OCI-LY3 (cell line): Measurements from ENCODE around the gene CD86.

Source experiments
- H2AFZ ChIP-seq: fragments of 200-600, 300-600 bp; shearing (Covaris generic); 2 replicates; pipeline ENCODE4 v1.6.0; 2014; ENCODE audit warnings: antibody characterized with exemption, low read depth, low read length
- H3K27ac ChIP-seq: fragments of 200-600, 300-600 bp; sonication (generic); 2 replicates; pipeline ENCODE4 v1.5.1; 2014; ENCODE audit warnings: mild to moderate bottlenecking, low read length, moderate library complexity, mixed read lengths
- H3K27me3 ChIP-seq: fragments of 200-600, 300-600 bp; sonication (generic); 2 replicates; pipeline ENCODE4 v1.6.1; 2014; ENCODE audit warnings: low read depth, low read length, mixed read lengths
- H3K36me3 ChIP-seq: fragments of 200-600, 300-600 bp; sonication (generic); replicated peaks from 2 replicates; pipeline ENCODE3; 2014; ENCODE audit warnings: low read depth, low read length, mixed read lengths
- H3K4me1 ChIP-seq: fragments of 300-600, 200-600 bp; sonication (generic); 2 replicates; pipeline ENCODE4 v1.6.1; 2014; ENCODE audit warnings: low read length, mixed read lengths
- H3K4me2 ChIP-seq: fragments of 200-600, 300-600 bp; sonication (generic); 2 replicates; pipeline ENCODE4 v1.6.1; 2014; ENCODE audit warnings: low read length, mixed read lengths
- H3K4me3 ChIP-seq: fragments of 300-600, 200-600 bp; sonication (generic); 2 replicates; pipeline ENCODE4 v1.5.1; 2014; ENCODE audit warnings: antibody characterized with exemption, mild to moderate bottlenecking, low read length, moderate library complexity
- H3K79me2 ChIP-seq: fragments of 300-600, 200-600 bp; shearing (Covaris generic); 2 replicates; pipeline ENCODE4 v1.6.1; 2014; ENCODE audit warnings: mild to moderate bottlenecking, low read length, mixed read lengths
- H3K9ac ChIP-seq: fragments of 300-600, 200-600 bp; shearing (Covaris generic); 2 replicates; pipeline ENCODE4 v1.6.0; 2014; ENCODE audit warnings: mild to moderate bottlenecking, low read length, moderate library complexity
- H3K9me3 ChIP-seq: fragments of 200-600, 300-600 bp; shearing (Covaris generic); 2 replicates; pipeline ENCODE4 v1.6.1; 2014; ENCODE audit warnings: low read length, mixed read lengths; ENCODE audit not compliant: insufficient read depth
- H4K20me1 ChIP-seq: fragments of 200-600, 300-600 bp; sonication (generic); 2 replicates; pipeline ENCODE4 v1.6.1; 2016; ENCODE audit warnings: low read length, mixed read lengths; ENCODE audit not compliant: insufficient read depth
- EZH2phosphoT487 ChIP-seq: fragments of 200-600 bp; shearing (Covaris generic); IDR thresholded peaks from 2 replicates; pipeline ENCODE4 v1.6.1; 2018; ENCODE audit warnings: antibody characterized with exemption, mixed run types, low read depth
- TF ChIP-seq, protein P1 (sequence below): fragments of 200-600, 300-600 bp; sonication (generic); IDR thresholded peaks from 2 replicates; pipeline ENCODE4 v1.5.1; 2014; ENCODE audit warnings: antibody characterized with exemption, low read length, low read depth

The CD86 gene

DNA sequence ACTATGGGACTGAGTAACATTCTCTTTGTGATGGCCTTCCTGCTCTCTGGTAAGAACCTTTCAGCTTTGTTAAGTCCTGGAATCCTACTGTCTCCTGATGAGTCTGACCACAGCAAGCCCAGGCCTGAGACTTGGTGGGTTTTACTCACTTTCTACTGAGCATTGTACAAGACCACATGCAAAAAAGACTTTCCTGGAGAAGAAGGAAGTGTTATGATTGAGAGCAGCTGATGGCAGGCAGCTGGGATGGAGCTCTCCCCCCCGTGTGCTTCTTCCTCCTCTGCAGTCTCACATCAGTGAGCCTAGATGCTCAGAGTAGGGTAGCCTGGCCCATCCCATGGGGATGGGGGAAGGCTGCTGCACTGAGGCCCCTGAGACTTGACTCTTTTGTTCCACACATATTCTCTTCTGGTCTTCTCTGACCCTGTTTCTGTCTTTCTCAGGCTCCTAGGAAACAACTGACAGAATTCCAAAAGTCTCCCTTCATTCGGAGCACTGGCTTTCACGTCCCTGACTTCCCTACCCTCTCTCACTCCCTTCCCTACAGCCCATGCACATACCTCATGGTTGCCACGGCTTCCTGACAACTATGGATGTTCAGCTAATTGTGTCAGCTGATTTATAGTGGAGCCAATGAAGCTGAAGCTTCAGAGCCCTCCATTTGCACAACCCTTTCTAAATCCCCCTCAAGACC, 36.6 kb downstream of the CD86 start:
- peaks cover 82% of the 10 kb centered on the region for H3K4me1 ChIP-seq
- H3K79me2 ChIP-seq = peaks cover 25% of the 10 kb centered on the region; the same call in 1 of the 2 replicates
- peak overlapping the region; percentile 49; the same call in 1 of the 2 replicates for H3K9ac ChIP-seq
- no peaks in the 10 kb centered on the region for H4K20me1 ChIP-seq
- no peaks in the 10 kb centered on the region for H3K9me3 ChIP-seq
- H2AFZ ChIP-seq = no peak overlapping the region
- H3K4me2 ChIP-seq = peak overlapping the region; percentile 72
- TF ChIP-seq EZH2phosphoT487 = no peak
- TF ChIP-seq, protein P1, sequence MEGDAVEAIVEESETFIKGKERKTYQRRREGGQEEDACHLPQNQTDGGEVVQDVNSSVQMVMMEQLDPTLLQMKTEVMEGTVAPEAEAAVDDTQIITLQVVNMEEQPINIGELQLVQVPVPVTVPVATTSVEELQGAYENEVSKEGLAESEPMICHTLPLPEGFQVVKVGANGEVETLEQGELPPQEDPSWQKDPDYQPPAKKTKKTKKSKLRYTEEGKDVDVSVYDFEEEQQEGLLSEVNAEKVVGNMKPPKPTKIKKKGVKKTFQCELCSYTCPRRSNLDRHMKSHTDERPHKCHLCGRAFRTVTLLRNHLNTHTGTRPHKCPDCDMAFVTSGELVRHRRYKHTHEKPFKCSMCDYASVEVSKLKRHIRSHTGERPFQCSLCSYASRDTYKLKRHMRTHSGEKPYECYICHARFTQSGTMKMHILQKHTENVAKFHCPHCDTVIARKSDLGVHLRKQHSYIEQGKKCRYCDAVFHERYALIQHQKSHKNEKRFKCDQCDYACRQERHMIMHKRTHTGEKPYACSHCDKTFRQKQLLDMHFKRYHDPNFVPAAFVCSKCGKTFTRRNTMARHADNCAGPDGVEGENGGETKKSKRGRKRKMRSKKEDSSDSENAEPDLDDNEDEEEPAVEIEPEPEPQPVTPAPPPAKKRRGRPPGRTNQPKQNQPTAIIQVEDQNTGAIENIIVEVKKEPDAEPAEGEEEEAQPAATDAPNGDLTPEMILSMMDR = no peak
- peaks cover 12% of the 10 kb centered on the region for H3K36me3 ChIP-seq
- H3K4me3 ChIP-seq = peak overlapping the region; percentile 35
- no peaks in the 10 kb centered on the region for H3K27me3 ChIP-seq
- peak overlapping the region; percentile 68 for H3K27ac ChIP-seq

DNA sequence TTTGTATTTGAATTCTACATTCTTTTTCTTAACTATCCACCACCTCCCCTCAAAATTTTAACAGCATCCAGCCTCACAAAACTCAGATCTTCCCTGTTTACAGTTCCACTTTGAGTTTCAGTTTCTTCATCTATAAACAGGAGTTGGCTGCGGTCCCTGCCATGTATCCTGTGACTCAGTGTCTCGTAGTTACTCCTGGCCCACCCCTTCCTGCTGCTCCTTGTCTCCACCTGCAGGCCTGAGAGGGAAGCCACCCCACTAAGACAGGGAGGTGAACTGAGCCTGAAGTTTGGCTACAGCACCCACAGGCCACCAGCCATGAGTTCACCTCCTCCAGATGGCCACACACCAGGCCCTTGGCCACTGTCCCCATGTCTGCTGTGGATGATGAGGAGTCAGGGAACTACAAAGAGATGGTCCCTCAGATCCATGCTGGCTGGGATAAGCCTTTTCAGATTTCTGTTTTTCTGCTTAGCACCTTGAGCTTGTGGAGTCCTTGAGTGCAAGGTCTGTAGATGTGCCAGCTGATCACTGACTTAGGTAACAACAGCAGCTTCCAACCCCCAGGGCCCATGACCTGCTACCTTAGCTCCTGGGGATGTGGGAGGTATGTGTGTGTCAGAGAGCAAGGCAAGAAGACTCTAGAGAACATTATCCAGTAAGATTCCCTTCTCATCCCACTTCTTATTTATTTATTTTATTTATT, 37.5 kb downstream of the CD86 start:
- Histone ChIP-seq H3K4me1 (peaks cover 82% of the 10 kb centered on the region), H3K27ac (peak overlapping the region; percentile 68), H3K4me2 (peak overlapping the region; percentile 72)

GRCh38 chr3:122094125-122094524, 39.0 kb downstream of the CD86 start:
- no peaks in the 10 kb centered on the region for H3K27me3 ChIP-seq
- H3K9ac ChIP-seq = peak overlapping the region; percentile 21; the same call in 1 of the 2 replicates
- H3K4me2 ChIP-seq = peak overlapping the region; percentile 53
- no peak overlapping the region for H2AFZ ChIP-seq
- TF ChIP-seq EZH2phosphoT487 = no peak
- TF ChIP-seq, protein P1 = no peak
- peak overlapping the region; percentile 71 for H3K27ac ChIP-seq
- no peaks in the 10 kb centered on the region for H4K20me1 ChIP-seq
- peaks cover 82% of the 10 kb centered on the region for H3K4me1 ChIP-seq
- no peak overlapping the region for H3K4me3 ChIP-seq
- no peaks in the 10 kb centered on the region for H3K9me3 ChIP-seq
- H3K79me2 ChIP-seq = peaks cover 11% of the 10 kb centered on the region; the same call in 1 of the 2 replicates
- peaks cover 7% of the 10 kb centered on the region for H3K36me3 ChIP-seq

More for the DNA sequence above, 37.5 kb downstream of the CD86 start:
- Histone ChIP-seq H3K4me3 (peak overlapping the region; percentile 35; the same call in 1 of the 2 replicates), H3K36me3 (peaks cover 11% of the 10 kb centered on the region), H3K9me3 (no peaks in the 10 kb centered on the region), H3K79me2 (peaks cover 16% of the 10 kb centered on the region; the same call in 1 of the 2 replicates), H4K20me1 (no peaks in the 10 kb centered on the region), H2AFZ (no peak overlapping the region), H3K9ac (peak overlapping the region; percentile 49; the same call in 1 of the 2 replicates), H3K27me3 (no peaks in the 10 kb centered on the region)
- TF ChIP-seq, protein P1 = peak; percentile 84
- no peak for TF ChIP-seq EZH2phosphoT487

- H3K9me3 ChIP-seq = no peaks in the 10 kb centered on the region
- H3K4me1 ChIP-seq = peaks cover 85% of the 10 kb centered on the region
- H3K9ac ChIP-seq = peak overlapping the region; percentile 21; the same call in 1 of the 2 replicates
- no peak overlapping the region for H2AFZ ChIP-seq
- H3K27ac ChIP-seq = peak overlapping the region; percentile 71
- peak overlapping the region; percentile 53 for H3K4me2 ChIP-seq
- TF ChIP-seq, protein P1 = no peak
- no peak for TF ChIP-seq EZH2phosphoT487
- peaks cover 7% of the 10 kb centered on the region for H3K36me3 ChIP-seq
- H3K4me3 ChIP-seq = no peak overlapping the region
- H4K20me1 ChIP-seq = no peaks in the 10 kb centered on the region
- peaks cover 11% of the 10 kb centered on the region; the same call in 1 of the 2 replicates for H3K79me2 ChIP-seq
- no peaks in the 10 kb centered on the region for H3K27me3 ChIP-seq
Observed at GRCh38 chr3:122094693-122095092, 39.5 kb downstream of the CD86 start.
